ENCODE measurements around the gene NIT1.

Gene NIT1

GRCh38 chr1:161158316-161159010 is 40.6 kb downstream of the NIT1 start:
- no peak for DNase-seq

GRCh38 chr1:161159087-161159912 is 41.4 kb downstream of the NIT1 start, which contains the start of gene USP21:
Gene USP21, plus strand, starts transcription at chr1:161159500. Its CDS starts 1,141 bp downstream, at chr1:161160641.
- peak; percentile 96 for DNase-seq

GRCh38 chr1:161159913-161160243 is 42.0 kb downstream of the NIT1 start:
- DNase-seq: no peak

GRCh38 chr1:161160671-161161145 is 42.8 kb downstream of the NIT1 start:
- no peak for DNase-seq

- no peak for DNase-seq
Measured at GRCh38 chr1:161161652-161162051, 43.7 kb downstream of the NIT1 start.

GRCh38 chr1:161162052-161162451 is 44.1 kb downstream of the NIT1 start:
- DNase-seq: no peak

GRCh38 chr1:161162806-161163205 is 44.9 kb downstream of the NIT1 start:
- no peak for DNase-seq

- no peak for DNase-seq
Measured at GRCh38 chr1:161163793-161164192, 45.9 kb downstream of the NIT1 start.

GRCh38 chr1:161164901-161165610 is 47.2 kb downstream of the NIT1 start:
- DNase-seq: peak; percentile 20

GRCh38 chr1:161165742-161166668 is 48.1 kb downstream of the NIT1 start, which contains the start of gene PPOX:
Gene PPOX, plus strand, starts transcription at chr1:161166426. Its CDS starts 422 bp downstream, at chr1:161166848.
- peak; percentile 98 for DNase-seq

GRCh38 chr1:161166669-161167548 is 49.0 kb downstream of the NIT1 start:
- DNase-seq: peak; percentile 18

GRCh38 chr1:161168906-161169305 is 51.0 kb downstream of the NIT1 start:
- no peak for DNase-seq

Data from femur (tissue), 1 donor.